GM19468 (cell line): ENCODE data around the gene ACSM2B.
"Not testable (repeated sequence)": the region's sequence is repeated elsewhere in the genome, so short reads cannot be mapped to it uniquely, and the experiment has no call there.

ENCODE experiments used
- ATAC-seq: cut with Tn5 transposase; IDR thresholded peaks from one replicate; pipeline ENCODE4 v1.9.1; 2021; ENCODE audit warnings: mild to moderate bottlenecking, moderate library complexity, moderate number of reproducible peaks; ENCODE audit not compliant: unreplicated experiment; ENCODE audit errors: extremely low read depth

ACSM2B gene

DNA sequence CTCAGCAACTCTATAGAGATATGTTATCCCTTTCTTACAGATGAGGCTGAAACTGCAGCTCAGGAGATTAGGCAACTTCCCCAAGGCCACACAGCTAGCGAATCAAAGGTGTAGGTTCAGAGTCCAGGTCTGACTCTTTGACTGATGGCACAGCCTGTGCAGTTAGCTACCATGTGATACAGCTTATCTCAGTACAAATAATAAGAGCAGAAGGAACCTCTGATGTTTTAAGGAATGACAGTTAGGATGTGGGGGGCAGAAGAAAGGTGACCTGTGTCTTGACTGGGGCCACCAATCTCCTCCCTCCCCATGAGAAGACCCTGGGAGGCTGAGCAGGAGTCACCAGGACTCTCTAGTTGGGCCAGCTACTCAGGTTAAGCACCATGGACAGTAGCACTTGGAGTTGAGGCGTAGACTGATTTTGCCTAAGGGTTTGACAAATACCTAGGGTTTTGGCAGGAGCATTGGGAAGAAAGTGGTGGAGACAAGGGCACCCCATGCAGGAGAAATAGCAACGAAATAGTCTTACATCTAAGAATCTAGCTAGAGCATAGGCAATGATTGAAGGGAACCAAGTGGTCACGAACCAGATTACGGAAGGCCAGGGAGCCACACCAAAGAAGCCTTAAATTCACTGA lies 22.8 kb upstream of the ACSM2B start:
- ATAC-seq = no peak

DNA sequence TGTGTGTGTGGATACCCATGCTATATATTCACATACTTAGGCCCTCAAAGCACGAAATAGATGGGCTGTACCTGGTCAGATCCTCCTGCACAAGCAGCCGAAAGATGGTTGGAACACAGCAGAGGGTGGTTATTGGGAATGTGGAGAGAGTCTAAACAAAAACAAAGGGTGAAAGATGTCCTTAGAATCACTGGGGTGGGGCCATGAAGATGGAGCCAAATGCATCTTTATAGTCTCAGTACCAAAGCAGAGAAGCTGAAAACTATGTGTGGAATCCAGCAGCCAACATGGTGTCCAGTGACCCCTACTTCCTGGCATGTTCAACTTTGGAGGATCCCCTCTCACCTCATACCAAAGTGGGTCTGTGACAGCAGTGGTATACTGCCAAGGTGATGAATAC lies 19.5 kb upstream of the ACSM2B start:
- not testable (repeated sequence) for ATAC-seq

DNA sequence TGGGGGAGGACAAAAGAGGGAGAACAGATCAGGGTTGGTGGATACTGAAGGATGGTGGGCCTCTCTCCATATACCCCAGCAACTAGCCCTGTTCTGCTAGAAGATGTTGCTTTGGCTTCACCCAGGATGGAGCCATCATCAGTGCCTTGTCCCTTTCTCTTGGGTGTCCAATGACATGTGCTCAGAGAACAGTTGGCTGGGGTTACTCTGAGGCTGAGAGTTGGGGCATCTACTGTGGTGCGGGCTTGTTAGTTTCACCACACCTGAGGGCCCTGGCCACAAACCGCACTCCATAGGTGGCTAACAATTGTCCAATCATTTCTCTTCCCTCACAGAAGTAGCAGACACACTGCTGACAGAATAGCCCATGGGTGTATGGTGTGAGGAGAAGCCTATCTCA lies 18.9 kb upstream of the ACSM2B start:
- ATAC-seq = not testable (repeated sequence)

DNA sequence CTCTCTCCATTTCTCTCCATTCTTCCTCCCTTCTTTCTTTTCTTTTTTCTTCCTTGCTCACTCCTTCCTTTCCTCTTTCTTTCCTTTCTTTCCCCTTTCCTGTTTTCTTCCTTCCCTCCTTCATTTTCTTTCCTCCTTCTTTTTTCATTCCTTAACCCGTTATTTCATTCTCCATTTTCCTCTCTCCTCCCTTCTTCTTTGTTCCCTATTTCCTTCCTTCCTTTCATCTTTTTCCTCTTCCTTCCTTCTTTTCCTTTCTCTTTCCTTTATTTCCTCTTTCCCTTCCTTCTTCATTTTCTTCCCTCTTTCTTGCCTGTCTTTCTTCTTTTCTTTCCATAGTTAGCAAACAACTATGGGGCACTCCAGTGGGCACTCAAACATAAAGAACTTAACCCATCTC lies 16.6 kb upstream of the ACSM2B start:
- not testable (repeated sequence) for ATAC-seq

DNA sequence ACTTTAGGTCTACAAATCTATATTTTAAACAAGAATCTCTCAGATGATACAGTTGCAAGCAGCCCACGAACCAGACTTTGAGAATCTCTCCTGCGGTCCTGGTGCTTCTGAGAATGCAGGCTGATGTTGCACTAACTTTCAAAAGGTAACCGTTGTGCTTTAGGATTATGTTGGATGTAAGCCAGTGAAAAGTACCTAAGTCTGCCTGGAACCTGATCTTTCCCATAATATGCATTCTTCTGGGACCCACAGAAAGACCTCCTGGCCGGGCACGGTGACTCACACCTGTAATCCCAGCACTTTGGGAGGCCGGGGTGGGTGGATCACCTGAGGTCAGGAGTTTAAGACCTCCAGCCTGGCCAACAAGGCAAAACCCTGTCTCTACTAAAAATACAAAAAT lies 13.3 kb upstream of the ACSM2B start:
- ATAC-seq = not testable (repeated sequence)

DNA sequence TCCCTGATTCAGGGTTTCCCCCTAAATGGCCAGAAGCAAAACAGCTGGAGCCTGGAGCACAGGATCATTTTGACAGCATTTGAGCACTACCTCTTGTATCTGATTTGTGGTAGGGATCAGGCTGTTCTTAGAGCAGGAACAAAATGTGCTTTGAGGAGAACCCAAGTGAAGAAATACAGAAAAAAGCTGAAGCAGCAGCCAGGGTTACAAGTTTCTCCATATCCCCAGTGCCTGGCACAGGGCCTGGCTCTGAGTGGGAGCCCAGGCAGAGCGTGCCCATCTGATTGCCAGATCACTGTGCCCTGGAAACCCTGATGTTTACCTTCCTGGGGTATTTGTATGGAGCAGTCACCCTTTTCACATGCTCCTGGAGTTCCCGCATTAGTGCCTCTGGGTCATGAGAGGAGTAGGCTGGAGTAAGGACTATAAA lies 11.5 kb upstream of the ACSM2B start:
- ATAC-seq = not testable (repeated sequence)

DNA sequence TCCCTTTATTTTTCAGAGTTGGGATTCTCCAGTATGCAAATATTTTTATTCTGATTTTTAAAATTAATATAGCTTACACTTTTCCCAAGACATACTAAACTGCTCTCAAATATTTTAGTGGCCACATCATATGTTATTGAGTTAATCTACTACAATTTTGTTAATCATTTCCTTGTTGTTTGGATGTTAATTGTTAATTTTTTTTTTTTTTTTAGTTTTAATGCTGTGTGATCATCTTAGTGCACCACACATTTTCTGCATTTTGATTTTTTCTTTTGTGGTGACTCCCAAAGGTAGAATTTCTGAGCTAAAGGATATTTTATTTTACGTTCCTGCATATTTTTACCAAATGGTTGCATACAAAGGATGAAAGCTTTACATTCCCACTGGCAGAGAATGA lies 10.5 kb upstream of the ACSM2B start:
- ATAC-seq = not testable (repeated sequence)

DNA sequence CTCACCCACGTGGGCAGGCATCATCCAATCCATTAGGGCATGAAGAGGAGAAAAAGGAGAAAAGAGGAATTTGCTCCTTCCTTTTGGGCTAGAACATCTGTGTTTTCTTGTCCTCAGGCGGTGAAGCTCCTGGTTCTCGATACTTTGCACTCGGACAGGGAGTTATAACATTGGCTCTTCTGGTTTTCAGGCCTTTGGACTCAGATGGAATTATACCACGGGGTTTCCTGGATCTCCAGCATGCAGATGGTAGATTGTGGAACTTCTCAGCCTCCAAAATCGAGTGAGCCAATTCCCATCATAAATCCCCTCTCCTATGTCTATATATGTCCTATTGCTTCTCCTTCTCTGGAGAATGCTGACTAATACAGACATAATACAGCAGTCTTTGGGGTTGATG lies 9.9 kb upstream of the ACSM2B start:
- ATAC-seq = not testable (repeated sequence)

DNA sequence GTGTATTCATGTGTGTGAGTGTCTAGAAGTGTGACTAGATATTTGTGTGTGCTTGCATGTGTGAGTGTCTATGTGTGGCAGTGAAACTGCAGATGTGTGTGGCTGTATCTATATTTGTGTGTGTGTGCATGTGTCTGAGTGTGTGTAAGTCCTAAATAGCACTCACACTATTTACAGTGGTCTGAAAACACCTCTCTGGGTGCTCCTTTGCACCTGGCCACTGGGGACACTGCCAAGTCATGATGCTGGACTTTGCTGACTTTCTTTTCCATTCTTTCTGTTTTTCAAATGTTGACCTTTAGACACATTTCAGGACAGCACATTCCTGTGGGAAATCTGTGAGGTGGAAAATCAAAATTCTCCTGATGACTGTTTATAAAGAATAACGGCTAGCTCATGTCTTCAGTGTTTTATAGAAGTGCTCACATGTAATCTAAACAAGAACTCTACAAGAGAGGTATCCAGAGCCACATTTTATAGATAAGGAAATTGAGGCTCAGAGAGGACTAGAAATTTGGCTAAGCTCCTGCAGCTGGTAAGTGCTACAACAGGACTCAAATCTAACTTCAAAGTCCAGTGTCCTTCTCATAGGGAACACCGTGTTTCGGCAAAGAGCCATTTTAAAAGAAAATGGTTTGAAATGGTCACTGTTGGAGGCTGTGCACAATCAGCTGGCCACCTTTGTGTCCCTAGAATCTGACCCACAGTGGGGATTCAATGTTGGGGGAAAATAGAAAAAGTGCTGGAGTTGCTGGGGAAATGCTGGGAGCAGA lies 4.5 kb upstream of the ACSM2B start:
- not testable (repeated sequence) for ATAC-seq

DNA sequence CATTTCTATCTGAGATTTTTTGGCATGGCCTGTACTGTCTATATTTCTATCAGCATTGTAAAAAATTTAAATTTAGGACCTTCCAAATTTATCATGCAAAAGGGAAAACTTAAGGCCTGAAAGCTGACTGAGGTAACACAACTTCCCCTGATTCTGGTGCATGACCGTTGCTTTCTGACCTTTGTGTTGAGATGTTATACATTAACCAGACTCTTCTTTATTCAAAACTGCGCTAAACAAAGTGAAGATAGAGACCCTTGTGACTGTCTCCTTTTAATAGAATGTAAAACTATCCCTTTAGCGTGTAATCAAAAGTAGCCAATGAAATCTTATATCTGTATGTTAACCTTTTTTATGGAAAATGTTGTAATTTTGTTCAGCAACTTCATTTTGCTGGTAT lies 1.9 kb upstream of the ACSM2B start:
- ATAC-seq = not testable (repeated sequence)

DNA sequence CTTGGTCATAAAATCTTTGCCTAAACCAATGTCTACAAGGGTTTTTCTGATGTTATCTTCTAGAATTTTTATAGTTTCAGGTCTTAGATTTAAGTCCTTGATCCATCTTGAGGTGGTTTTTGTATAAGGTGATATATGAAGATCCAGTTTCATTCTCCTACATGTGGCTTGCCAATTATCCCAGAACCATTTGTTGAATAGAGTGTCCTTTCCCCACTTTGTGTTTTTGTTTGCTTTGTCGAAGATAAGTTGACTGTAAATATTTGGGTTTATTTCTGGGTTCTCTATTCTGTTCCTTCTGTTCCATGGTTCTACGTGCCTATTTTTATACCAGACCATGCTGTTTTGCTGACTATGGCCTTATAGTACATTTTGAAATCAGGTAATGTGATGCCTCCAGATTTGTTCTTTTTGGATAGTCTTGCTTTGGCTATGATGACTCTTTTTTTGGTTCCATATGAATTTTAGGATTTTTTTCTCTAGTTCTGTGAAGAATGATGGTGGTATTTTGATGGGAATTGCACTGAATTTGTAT lies 7.0 kb downstream of the ACSM2B start:
- not testable (repeated sequence) for ATAC-seq

DNA sequence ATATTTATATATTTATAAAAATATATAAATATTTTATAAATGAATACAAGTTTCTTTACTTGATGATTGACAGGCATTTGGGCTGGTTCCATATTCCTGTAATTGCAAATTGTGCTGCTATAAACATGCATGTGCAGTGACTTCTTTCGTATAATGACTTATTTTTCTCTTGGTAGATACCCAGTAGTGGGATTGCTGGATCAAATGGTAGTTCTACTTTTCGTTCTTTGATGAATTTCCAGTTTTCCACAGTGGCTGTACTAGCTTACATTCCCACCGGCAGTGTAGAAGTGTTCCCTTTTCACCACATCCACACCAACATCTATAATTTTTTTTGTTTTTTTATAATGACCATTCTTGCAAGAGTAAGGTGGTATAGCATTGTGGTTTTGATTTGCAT lies 7.8 kb downstream of the ACSM2B start:
- no peak for ATAC-seq

DNA sequence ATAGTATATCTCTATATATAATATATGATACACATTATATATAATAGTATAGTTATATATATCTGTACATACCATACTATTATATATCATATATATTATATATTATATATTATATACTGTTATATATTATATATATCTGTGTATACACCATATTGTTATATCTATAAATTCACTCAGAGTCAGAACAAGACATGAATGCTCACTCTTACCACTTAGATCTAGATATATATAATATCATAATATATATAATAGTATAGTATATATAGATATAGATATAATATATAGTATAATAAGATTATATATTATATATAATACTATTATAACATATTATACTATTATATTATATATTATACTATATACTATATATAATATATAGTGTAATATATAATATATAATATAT lies 9.3 kb downstream of the ACSM2B start:
- ATAC-seq = no peak

DNA sequence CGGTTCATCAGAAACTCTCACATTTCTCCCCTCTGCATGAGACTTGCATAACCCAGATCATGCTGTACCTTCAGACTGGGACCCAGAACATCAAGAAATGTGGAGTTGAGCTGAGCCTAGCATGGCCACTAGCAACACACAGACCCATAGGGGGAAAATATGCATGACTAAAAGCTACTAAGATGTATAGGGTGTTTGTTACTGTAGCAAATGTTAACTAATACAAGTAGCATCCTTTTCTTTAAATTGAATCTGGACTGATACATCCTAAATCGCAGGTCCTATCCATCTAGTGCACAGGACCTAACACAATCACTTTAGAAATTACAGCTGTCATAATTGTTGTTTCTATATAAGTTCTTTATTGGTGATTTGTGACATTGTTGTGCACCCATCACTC lies 10.8 kb downstream of the ACSM2B start:
- ATAC-seq = not testable (repeated sequence)

DNA sequence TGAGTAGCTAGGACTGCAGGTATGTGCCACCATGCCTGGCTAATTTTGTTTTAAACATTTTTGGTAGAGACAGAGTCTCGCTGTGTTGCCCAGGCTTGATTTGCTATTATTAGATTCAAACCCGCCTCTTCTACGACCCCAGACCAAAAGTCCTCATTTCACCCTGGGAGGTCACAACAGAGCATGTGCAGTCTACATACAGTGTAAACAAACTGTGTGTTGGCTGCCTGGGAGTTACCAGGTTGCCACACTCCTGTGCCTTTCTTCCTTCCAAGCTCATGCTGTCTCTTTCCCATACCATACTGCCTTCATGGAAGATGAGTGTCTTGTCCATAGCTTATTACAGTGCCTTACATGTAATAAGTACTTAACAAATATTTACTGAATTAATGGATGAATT lies 11.9 kb downstream of the ACSM2B start:
- ATAC-seq = not testable (repeated sequence)

DNA sequence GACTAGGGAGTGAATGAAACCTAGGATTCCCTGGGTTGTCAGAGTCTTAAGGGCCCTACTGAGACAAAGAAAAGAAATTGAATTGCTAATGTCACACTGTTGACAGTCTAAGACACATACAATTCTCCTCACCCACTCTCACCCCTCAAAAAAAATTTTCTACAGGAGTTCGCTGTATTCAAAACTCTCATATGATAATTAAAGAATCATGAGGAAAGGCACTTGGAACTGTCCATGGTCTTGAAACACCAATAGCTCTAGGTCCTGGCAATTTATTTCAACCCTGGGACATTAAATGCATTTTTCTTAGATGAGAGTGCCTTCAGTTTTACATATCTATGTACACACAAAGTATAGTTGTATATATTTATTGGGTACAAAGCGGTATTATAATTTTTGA lies 20.5 kb downstream of the ACSM2B start:
- ATAC-seq = not testable (repeated sequence)

DNA sequence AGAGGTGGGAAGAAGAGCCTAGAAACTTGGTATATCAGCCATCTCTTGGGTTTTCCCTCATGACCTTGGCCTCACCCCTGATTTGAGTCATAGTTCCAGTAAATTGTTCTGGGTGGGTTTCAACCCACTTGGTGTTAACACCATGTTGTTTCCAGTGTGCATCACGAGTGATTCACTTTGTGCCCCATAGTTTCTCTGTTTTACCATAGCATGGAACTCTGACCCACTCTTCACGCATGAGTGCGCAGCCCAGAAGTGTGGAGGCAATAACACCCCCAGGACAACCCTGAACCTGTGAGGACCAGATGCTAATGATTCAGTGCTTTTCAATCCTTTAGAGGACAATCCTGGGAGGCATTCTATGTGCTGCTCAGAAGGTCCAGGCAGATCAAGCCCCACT lies 21.5 kb downstream of the ACSM2B start:
- ATAC-seq = not testable (repeated sequence)

DNA sequence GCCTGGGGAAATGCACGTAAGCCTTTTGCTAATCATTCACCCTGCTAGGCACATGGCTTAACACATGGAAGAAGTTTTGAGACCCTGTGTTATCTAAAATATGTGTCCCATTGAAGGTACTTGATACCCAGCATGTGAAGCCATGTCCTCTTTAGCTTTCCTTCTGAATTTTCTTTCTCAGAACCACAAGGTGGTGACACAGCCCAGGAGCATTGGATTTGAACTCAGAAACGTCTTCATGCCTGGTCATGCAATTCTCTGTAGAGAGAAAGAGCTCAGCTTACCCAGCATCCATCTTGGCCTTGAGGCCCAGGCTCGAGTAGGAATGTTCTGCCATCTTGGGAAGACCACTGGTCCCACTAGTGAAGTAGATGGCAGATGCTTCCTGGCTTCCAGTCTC lies 22.7 kb downstream of the ACSM2B start:
- ATAC-seq = not testable (repeated sequence)

DNA sequence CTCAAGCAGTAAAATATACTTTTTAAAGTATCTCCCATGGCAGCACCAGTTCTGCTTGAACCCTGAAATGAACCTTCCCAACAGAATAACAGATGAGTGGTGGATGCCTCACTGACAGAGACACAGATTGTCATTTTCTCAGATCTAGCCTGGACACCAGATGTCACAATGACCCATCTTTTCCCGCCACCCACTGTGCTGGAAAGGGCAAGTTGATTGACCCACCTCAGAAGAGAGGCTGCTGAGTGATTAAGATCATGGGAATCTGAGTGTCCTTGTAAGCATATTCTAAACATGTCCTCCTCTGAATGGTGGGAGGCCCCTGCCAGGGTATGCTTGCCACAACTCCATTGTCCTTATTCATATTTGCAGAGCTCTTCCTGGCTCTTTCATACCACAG lies 29.2 kb downstream of the ACSM2B start:
- not testable (repeated sequence) for ATAC-seq

DNA sequence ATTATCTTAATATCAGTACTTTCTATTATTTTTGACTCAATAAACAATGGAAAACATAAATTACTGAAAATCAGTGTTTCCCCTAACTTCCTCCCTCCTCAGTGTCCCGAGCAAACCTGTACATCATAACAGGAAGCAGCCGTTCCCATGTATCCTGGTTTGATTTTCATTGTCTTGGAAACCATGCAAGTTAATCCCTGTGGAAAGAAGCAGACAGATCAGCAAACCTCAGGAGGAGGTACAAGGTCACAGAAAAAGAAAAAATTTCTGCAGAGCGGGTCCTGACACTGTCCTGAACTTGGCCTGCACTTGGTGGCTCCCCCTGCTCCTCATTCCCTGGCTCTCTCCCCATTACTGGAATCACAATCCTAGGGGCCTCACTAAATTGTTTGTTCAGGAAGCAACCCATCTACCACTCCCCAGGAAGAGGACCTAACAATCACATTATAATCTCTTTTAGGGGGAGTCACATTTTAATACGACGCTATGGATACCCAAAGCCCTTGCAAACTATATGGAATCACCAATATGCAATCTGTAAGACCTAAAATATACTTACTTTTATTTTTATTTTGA lies 29.8 kb downstream of the ACSM2B start:
- not testable (repeated sequence) for ATAC-seq
